ENCODE results near the gene AKAP6.

The AKAP6 gene

DNA sequence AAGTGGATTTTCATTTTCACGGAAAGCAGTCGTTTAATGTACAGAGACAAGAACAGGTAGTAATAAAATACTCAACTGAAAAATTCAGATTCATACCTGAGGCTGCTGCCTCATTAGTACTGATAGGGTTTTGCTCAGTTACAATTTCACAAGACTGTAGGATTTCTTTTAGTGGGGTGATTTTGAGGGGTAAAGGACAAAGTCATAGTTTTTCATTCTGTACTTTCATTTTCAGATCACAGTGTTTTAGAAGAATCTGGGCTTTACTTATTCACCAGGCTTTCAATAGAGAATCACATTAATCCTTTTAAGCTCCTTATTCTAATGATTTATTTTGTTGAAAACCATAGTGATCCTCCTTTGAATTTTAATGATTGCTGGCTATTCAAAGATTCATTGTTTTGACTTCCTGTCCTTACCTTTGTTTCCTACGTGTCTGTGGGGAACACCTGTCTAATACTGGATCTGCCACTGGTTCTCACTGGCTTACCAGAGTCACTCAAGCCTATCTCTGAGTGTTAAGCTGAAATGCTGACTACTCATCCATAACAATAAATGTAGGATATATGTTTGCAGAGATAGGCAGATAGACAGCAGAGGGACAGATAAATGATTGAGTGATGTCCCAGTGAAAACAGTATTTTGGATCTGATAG lies 365.8 kb downstream of the AKAP6 start:
- TF ChIP-seq, protein P1, sequence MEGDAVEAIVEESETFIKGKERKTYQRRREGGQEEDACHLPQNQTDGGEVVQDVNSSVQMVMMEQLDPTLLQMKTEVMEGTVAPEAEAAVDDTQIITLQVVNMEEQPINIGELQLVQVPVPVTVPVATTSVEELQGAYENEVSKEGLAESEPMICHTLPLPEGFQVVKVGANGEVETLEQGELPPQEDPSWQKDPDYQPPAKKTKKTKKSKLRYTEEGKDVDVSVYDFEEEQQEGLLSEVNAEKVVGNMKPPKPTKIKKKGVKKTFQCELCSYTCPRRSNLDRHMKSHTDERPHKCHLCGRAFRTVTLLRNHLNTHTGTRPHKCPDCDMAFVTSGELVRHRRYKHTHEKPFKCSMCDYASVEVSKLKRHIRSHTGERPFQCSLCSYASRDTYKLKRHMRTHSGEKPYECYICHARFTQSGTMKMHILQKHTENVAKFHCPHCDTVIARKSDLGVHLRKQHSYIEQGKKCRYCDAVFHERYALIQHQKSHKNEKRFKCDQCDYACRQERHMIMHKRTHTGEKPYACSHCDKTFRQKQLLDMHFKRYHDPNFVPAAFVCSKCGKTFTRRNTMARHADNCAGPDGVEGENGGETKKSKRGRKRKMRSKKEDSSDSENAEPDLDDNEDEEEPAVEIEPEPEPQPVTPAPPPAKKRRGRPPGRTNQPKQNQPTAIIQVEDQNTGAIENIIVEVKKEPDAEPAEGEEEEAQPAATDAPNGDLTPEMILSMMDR (IDR thresholded peaks at IDR 0.05; ENCODE audit: insufficient read depth, missing control alignments) = no peak
- FAIRE-seq (peak; percentile 16), DNase-seq (ENCODE audit: insufficient read length, low spot score) (no peak)

DNA sequence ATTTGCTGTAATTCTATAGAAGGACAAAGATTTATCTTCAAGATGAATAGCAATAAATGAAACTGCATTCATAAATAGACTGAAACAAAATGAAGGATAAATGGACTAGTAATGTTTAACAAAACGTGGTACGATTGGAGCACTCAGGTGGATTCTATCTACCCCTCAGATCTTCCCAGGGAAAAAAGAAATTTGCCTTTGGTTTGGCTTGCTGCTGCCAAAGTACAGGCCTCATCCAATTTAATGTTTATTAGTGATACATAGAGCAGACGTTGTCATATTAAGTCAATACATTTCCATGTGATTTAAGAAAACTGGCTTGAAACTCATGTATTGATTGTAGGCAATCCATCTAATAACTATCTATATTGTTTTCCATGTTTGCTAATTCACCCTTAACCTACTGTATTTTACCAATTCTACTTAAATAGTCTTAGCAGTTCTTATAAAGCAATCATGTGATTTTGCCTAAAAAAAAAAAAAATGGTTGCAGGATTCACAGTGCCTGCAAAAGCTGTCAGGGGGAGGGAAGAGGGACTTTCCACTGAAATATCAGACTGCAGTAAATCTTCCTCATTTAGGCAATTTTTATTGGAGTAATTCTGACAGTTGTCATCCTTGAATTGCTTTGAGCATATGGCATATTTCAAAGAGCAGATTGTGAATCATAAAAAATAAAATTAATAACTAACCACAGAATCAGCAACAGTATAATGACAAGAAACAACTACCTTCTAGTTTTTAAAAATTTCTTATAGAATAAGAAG lies 367.4 kb downstream of the AKAP6 start:
- FAIRE-seq (no peak), DNase-seq (ENCODE audit: insufficient read length, low spot score) (no peak)
- TF ChIP-seq, protein P1 (IDR thresholded peaks at IDR 0.05; ENCODE audit: insufficient read depth, missing control alignments) = no peak

DNA sequence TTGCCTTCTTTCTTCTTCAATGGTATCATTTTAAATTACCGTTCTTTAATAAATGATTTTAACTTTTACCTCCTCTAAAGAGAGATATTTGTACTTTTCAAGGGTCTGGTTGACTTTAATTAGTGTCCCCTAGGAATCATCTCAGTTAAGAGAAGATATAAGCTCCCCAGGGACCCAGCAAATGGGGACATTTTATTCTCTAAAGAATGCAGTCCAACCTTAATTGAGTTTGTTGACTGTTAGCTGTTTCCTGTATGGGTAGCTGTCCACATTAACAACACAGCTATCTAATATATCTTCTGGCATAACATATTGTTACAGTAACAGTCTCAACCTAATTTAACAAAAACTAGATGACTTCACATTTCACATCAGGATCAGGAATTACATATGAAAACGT lies 368.0 kb downstream of the AKAP6 start:
- FAIRE-seq (no peak), DNase-seq (ENCODE audit: insufficient read length, low spot score) (no peak)
- TF ChIP-seq, protein P1 (IDR thresholded peaks at IDR 0.05; ENCODE audit: insufficient read depth, missing control alignments) = no peak

DNA sequence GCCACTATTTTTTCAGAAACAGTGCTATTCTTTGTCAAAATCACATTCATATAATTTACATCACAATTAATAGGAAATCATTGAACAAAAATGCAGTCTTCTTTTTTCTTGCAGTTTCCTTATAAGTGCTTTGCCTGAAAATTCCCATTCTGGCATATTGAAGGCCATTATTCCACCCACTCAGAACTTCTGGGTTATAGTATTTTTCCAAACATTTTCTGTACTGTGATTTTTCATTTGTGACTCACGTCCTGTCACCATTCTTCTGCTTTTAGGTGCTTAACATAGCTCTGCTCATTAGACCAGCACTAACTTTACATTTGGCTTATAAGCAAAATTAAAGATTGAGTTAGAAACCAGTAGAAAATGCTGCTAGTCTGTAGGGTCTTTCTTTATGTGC lies 368.6 kb downstream of the AKAP6 start:
- no peak for FAIRE-seq
- TF ChIP-seq, protein P1 (IDR thresholded peaks at IDR 0.05; ENCODE audit: insufficient read depth, missing control alignments) = no peak
- DNase-seq (ENCODE audit: insufficient read length, low spot score) = no peak

DNA sequence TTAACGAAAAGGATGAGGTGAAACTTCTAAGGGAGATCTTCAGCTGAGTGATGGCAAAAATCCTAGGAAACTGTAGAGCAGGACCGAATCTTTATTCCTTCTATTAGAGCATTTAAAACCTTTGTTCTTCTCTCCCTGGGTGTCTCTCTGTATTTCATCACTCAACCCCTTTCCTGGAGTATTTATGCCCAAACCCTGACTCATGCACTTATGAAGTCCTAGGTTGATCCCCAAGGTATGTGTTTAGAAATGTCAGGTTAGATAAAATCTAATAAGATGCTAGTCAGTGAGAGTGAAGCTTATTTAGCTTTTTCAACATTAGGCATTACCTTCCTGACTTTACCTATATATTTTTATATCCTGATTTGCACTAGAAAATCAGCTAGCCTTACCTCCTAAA lies 369.7 kb downstream of the AKAP6 start:
- FAIRE-seq (no peak), DNase-seq (ENCODE audit: insufficient read length, low spot score) (no peak)
- TF ChIP-seq, protein P1 (IDR thresholded peaks at IDR 0.05; ENCODE audit: insufficient read depth, missing control alignments) = no peak

DNA sequence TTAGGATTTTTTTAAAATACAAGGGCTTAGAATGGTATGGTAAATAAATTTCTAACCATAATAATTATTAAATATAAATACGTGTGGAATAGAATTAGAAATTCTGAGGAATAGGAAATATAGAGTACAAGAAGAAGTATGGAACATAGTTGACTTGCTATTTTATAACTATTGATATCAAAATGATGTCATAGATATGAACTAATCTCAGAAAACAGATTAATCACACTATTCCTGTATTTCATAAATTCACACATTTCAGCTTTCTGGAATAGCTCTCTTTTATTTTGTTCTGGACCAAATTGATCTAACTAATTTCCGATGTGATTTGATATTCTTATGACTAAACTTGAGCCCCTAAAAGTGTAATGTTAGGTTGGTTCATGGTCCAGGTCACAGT lies 372.4 kb downstream of the AKAP6 start:
- TF ChIP-seq, protein P1 (IDR thresholded peaks at IDR 0.05; ENCODE audit: insufficient read depth, missing control alignments) = no peak
- FAIRE-seq (peak; percentile 35), DNase-seq (ENCODE audit: insufficient read length, low spot score) (no peak)

DNA sequence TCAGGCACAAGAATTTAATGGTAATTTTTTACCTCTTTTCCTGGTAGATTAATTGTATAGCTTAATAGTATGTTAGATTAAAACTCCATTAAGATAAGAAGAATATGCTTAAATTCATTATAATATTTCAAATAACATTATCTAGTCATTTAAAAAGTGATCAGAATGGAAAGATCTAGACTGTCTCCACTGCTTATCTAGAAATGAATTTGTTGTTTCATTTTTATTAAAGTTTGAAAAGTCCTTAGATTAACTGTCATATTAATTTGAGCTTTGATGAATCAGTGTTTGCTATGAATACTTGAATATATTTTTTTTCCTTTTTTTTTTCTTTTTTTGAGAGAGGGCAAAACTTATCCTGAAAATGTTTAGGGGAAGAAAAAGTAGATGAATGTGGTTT lies 373.0 kb downstream of the AKAP6 start:
- TF ChIP-seq, protein P1 (IDR thresholded peaks at IDR 0.05; ENCODE audit: insufficient read depth, missing control alignments) = no peak
- no peak for DNase-seq (ENCODE audit: insufficient read length, low spot score)
- no peak for FAIRE-seq

Data from D721Med (cell line).